Measurements from ENCODE around the gene OR52H1. TPM values are rescaled to one million over a fixed set of nuclear protein-coding genes. Genes with fewer than 3 reads are reported as not detected.

OR52H1 gene
- total RNA-seq, 1 experiment from 2014 or later, result not detected

DNA sequence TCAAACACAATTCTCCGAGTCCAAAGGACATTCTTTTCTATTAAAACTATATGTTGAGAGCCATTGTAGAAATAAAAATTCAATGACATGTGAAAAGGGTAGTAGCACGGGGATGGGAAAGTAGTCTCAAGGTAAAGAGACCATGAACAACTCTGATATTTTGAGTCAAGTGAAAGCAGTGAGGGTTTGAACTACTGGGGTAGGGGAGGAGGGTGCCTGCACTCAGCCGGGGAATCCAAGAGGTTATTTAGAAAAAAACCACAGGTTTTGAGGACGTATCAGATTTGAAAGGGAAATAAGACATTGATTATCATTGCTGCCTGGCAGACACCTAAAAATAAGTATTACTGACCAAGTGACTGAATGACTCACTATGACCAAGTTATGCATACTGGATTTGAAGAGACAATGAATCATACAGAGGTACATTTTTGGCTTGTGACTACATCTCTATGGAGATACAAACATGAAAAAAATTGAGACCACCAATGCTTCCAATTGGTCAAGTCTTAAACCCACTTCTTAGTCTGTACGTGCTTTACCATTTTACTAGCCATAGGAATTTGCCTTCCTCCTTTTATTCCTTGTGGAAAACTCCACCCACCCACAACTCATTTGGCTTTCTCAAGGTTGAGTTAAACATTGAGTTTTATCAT lies 2.2 kb upstream of the OR52H1 start:
- TF ChIP-seq, protein P1, sequence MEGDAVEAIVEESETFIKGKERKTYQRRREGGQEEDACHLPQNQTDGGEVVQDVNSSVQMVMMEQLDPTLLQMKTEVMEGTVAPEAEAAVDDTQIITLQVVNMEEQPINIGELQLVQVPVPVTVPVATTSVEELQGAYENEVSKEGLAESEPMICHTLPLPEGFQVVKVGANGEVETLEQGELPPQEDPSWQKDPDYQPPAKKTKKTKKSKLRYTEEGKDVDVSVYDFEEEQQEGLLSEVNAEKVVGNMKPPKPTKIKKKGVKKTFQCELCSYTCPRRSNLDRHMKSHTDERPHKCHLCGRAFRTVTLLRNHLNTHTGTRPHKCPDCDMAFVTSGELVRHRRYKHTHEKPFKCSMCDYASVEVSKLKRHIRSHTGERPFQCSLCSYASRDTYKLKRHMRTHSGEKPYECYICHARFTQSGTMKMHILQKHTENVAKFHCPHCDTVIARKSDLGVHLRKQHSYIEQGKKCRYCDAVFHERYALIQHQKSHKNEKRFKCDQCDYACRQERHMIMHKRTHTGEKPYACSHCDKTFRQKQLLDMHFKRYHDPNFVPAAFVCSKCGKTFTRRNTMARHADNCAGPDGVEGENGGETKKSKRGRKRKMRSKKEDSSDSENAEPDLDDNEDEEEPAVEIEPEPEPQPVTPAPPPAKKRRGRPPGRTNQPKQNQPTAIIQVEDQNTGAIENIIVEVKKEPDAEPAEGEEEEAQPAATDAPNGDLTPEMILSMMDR (conservative IDR thresholded peaks at IDR 0.05; ENCODE audit: low read depth, low read length), result no peak
- no peak for TF ChIP-seq EZH2 (IDR thresholded peaks at IDR 0.05; ENCODE audit: borderline replicate concordance, low read depth, low read length, poor library complexity, severe bottlenecking)
- intact Hi-C loops (cut with micrococcal nuclease; ENCODE audit: unreplicated experiment), result no loop called here
- ChIA-PET CTCF (no interaction called here), POLR2A (ENCODE audit: low non-redundant PET) (no interaction called here)
- Histone ChIP-seq H3K9me3 (ENCODE audit: low read depth, low read length, poor library complexity, severe bottlenecking) (no peaks in the 10 kb centered on the region), H3K27ac (ENCODE audit: low read depth, low read length, poor library complexity, severe bottlenecking) (no peak overlapping the region), H3K36me3 (ENCODE audit: insufficient read depth, low read length, poor library complexity, severe bottlenecking) (no peaks in the 10 kb centered on the region), H3K27me3 (replicated peaks; ENCODE audit: insufficient read depth, low read depth, low read length, poor library complexity) (no peaks in the 10 kb centered on the region), H3K4me3 (ENCODE audit: low read depth, low read length, poor library complexity, severe bottlenecking) (no peak overlapping the region), H3K4me1 (ENCODE audit: insufficient read depth, low read length, poor library complexity, severe bottlenecking) (no peaks in the 10 kb centered on the region)
- BruUV-seq (replicated peaks), result no TSS peak
- no peak for DNase-seq (ENCODE audit: low spot score)

DNA sequence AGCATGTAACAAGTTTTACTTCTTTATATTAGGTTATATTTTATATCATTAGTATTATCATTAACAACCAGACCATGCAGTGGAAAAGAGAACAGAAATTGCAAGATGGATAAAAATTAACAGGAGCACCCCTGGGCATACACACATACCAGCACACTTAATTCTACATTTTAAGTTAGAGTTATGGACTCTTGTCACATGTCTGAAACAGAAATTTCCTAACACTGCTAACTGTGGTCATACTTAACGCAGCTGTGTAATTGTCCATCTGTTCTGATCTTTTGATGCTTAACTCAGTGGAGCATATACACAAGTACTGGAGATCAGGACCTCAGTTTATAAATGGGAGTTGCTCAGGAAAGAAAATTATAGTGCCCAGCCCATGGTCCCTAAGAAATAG lies 358 bp downstream of the OR52H1 start:
- Histone ChIP-seq H3K9me3 (ENCODE audit: low read depth, low read length, poor library complexity, severe bottlenecking) (no peaks in the 10 kb centered on the region), H3K27me3 (replicated peaks; ENCODE audit: insufficient read depth, low read depth, low read length, poor library complexity) (no peaks in the 10 kb centered on the region), H3K27ac (ENCODE audit: low read depth, low read length, poor library complexity, severe bottlenecking) (no peak overlapping the region), H3K36me3 (ENCODE audit: insufficient read depth, low read length, poor library complexity, severe bottlenecking) (no peaks in the 10 kb centered on the region), H3K4me3 (ENCODE audit: low read depth, low read length, poor library complexity, severe bottlenecking) (no peak overlapping the region), H3K4me1 (ENCODE audit: insufficient read depth, low read length, poor library complexity, severe bottlenecking) (no peaks in the 10 kb centered on the region)
- POLR2A ChIA-PET (ENCODE audit: low non-redundant PET), result no interaction called here
- CTCF ChIA-PET, result no interaction called here
- no peak for DNase-seq (ENCODE audit: low spot score)
- no TSS peak for BruUV-seq (replicated peaks)
- TF ChIP-seq, protein P1 (conservative IDR thresholded peaks at IDR 0.05; ENCODE audit: low read depth, low read length), result no peak
- TF ChIP-seq EZH2 (IDR thresholded peaks at IDR 0.05; ENCODE audit: borderline replicate concordance, low read depth, low read length, poor library complexity, severe bottlenecking), result no peak
- intact Hi-C loops (cut with micrococcal nuclease; ENCODE audit: unreplicated experiment), result no loop called here

DNA sequence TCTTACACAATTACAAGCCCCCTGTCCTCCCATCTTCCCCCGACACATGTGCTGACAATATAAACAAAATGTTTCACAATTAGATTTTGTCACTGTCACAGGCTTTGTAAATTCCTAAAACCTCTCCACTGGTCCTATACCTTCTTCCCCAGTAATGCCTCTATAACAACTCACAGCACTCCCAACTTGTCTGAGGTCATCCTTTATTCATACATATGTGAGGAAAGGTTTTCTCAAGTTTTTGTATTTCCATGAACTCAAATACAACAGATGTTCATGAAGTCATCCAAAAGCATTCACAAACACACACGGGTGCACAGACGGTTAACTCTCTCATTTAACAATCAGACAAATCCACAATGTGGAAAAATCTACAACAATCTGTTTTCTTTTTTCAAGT lies 1.9 kb downstream of the OR52H1 start:
- DNase-seq (ENCODE audit: low spot score), result no peak
- POLR2A ChIA-PET (ENCODE audit: low non-redundant PET), result no interaction called here
- intact Hi-C loops (cut with micrococcal nuclease; ENCODE audit: unreplicated experiment), result no loop called here
- CTCF ChIA-PET, result no interaction called here
- Histone ChIP-seq H3K9me3 (ENCODE audit: low read depth, low read length, poor library complexity, severe bottlenecking) (no peaks in the 10 kb centered on the region), H3K27me3 (replicated peaks; ENCODE audit: insufficient read depth, low read depth, low read length, poor library complexity) (no peaks in the 10 kb centered on the region), H3K27ac (ENCODE audit: low read depth, low read length, poor library complexity, severe bottlenecking) (no peak overlapping the region), H3K4me3 (ENCODE audit: low read depth, low read length, poor library complexity, severe bottlenecking) (no peak overlapping the region), H3K4me1 (ENCODE audit: insufficient read depth, low read length, poor library complexity, severe bottlenecking) (no peaks in the 10 kb centered on the region), H3K36me3 (ENCODE audit: insufficient read depth, low read length, poor library complexity, severe bottlenecking) (no peaks in the 10 kb centered on the region)
- TF ChIP-seq EZH2 (IDR thresholded peaks at IDR 0.05; ENCODE audit: borderline replicate concordance, low read depth, low read length, poor library complexity, severe bottlenecking), result no peak
- TF ChIP-seq, protein P1 (conservative IDR thresholded peaks at IDR 0.05; ENCODE audit: low read depth, low read length), result no peak
- no TSS peak for BruUV-seq (replicated peaks)
